ENCODE results near the gene UNC5C.

The UNC5C gene

DNA sequence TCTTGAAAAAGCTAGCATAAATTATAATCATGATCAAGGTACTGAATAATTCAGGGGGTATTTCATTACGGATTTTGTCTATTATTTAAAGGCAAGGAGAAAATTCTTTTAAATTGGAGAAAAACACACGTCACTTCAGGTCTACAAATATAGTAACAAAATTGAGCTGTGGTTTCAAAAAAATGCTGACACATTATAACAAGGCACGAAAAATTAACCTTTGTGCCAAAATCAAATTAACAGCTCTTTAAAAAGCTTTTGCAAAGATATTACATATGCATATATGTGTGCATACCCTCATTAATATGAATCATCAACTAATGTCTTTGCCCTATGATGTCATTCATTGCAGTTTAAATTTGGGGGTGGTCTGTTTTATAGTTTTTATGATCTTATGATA, 44.3 kb downstream of the UNC5C start:
- Mint-ChIP-seq H3K4me1 (ENCODE audit: low read depth in 2 of 2) (no peaks in the 10 kb centered on the region), H3K36me3 (ENCODE audit: insufficient read depth) (peaks cover 2% of the 10 kb centered on the region), H3K9me3 (peaks cover 2 to 18% of the 10 kb centered on the region in 2 donors), H3K27ac (no peak overlapping the region), H3K27me3 (no peaks in the 10 kb centered on the region), H3K4me3 (no peak overlapping the region)
- ATAC-seq (replicated peaks) (no peak), DNase-seq (no peak)

DNA sequence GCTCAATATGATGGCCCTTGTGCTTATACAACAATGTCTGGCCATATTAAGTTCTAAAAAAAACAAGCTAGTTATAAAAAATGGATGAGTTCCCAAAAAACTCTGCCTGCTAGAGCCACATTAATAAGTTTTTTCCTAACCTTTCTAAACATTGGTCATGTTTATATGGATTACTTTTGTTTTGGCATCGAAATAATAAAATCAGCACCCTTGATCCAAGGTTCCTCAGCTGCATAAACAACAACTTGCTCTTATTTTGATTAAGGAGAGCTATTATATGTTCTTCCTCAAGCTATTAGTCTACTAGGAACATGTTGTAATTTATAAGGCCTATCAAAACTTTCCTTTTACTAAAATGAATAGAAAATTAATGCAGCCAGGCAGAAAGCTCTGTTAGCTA, 48.4 kb downstream of the UNC5C start:
- DNase-seq: no peak
- Mint-ChIP-seq H3K27me3 (no peaks in the 10 kb centered on the region), H3K9me3 (peaks cover 0 to 10% of the 10 kb centered on the region in 2 donors), H3K36me3 (ENCODE audit: insufficient read depth) (peaks cover 2% of the 10 kb centered on the region), H3K27ac (no peak overlapping the region), H3K4me1 (ENCODE audit: low read depth in 2 of 2) (no peaks in the 10 kb centered on the region), H3K4me3 (no peak overlapping the region)
- no peak for ATAC-seq (replicated peaks)

DNA sequence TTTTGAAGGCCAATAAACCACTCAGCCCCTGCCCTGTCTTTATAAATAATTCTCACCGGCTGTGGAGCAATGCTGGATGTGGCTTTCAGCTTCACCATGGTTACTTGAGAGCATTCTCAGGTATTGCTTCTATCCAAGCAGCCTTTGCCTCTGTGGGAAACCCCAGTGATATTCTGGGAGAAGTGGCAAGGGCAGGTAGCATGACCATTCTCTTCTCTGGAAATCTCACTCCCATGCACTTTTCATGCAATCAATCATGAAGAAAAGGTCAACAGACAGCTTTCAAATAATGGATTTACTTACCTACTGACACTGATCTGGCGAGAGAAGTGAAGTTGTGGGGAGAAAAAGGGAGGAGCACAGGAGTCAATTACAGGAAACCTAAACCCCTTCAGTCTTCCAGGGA, 49.5 kb downstream of the UNC5C start:
- no peak for DNase-seq
- Mint-ChIP-seq H3K4me3 (no peak overlapping the region), H3K27me3 (no peaks in the 10 kb centered on the region), H3K4me1 (ENCODE audit: low read depth in 2 of 2) (no peaks in the 10 kb centered on the region), H3K36me3 (ENCODE audit: insufficient read depth) (no peaks in the 10 kb centered on the region), H3K9me3 (peaks cover 0 to 9% of the 10 kb centered on the region in 2 donors), H3K27ac (no peak overlapping the region)
- ATAC-seq (replicated peaks): no peak

DNA sequence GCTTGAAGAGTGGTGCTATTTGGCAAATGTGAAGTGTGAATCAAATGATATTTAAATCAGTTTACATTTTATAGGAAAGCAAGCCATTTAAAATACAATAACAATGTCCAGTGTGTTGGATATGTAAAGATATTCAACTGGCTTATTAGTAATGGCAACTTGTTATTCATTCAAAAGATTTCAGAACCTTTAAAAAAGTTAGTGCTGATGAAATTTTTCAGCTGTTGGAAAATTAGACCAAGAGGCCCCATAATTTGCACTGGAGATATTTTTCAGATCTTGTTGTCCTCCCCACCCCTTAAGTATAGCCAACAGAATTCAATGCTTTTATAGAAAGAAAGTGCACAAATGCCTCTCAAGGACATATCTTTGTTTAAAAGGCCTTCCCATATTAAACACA, 54.6 kb downstream of the UNC5C start:
- no peaks in the 10 kb centered on the region for H3K4me1 Mint-ChIP-seq (ENCODE audit: low read depth in 2 of 2)
- ATAC-seq (replicated peaks) (no peak), DNase-seq (no peak)
- no peaks in the 10 kb centered on the region for H3K27me3 Mint-ChIP-seq
- H3K9me3 Mint-ChIP-seq: peaks cover 3 to 5% of the 10 kb centered on the region in 2 donors
- no peak overlapping the region for H3K27ac Mint-ChIP-seq
- no peak overlapping the region for H3K4me3 Mint-ChIP-seq
- no peaks in the 10 kb centered on the region for H3K36me3 Mint-ChIP-seq (ENCODE audit: insufficient read depth)

DNA sequence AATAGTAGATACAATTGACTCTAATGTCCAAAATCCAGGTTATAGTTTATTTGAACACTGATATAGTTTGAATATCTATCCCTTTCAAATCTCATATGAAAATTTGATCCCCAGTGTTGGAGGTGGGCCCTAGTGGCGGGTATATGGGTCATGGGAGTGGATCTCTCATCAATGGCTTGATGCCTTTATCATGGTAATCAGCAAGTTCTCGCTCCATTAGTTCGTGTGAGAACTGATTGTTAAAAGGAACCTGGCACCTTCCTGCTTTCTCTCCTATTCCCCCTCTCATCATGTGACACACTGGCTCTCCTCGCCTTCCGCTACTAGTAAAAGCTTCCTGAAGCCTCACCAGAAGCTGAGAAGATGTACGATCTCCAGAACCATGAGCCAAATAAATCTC, 70.1 kb downstream of the UNC5C start:
- Mint-ChIP-seq H3K27ac (no peak overlapping the region), H3K9me3 (peaks cover 8 to 10% of the 10 kb centered on the region in 2 donors), H3K27me3 (no peaks in the 10 kb centered on the region), H3K36me3 (ENCODE audit: insufficient read depth) (no peaks in the 10 kb centered on the region), H3K4me1 (ENCODE audit: low read depth in 2 of 2) (no peaks in the 10 kb centered on the region), H3K4me3 (no peak overlapping the region)
- ATAC-seq (replicated peaks): no peak
- DNase-seq: no peak

DNA sequence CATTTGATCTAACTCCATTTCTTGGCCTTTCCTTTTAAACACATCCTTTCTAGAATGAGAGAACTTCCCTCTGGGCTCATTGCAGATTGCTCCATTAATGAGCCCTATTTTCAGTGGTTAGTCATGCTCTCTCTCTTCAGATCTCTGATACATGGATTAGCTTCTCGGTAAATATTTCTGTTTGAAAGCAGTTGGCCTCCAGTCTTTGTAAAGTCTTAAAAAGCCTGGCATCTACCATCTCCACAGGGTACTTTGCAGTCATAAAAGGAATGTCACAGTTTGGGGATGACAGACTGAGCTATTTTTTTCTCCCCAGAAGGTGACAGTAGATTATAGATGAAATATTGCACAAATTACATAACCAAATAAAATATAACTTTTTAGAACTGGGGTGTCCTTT, 72.7 kb downstream of the UNC5C start:
- ATAC-seq (replicated peaks) (no peak), DNase-seq (no peak)
- H3K27me3 Mint-ChIP-seq: no peaks in the 10 kb centered on the region
- no peaks in the 10 kb centered on the region for H3K36me3 Mint-ChIP-seq (ENCODE audit: insufficient read depth)
- no peaks in the 10 kb centered on the region for H3K4me1 Mint-ChIP-seq (ENCODE audit: low read depth in 2 of 2)
- H3K4me3 Mint-ChIP-seq: no peak overlapping the region
- H3K9me3 Mint-ChIP-seq: peaks cover 8 to 10% of the 10 kb centered on the region in 2 donors
- no peak overlapping the region for H3K27ac Mint-ChIP-seq

DNA sequence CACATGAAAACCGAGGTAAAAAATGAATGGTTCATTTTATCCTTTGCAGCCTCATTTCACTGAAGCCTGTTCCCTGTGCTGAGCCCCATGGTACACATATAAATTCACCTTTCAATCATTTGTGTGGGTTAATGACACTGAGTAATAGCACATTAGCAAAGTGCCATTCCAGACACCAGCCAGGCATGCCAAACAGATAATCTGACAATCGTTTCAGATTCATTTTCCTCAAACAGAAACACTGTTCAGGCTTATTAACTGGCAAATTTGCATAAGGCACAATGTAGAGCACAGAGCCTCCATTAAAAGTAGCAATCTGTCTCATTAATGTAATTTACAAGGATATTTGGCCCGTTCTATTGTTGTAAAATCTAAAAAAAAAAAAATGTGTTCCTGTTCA, 76.2 kb downstream of the UNC5C start:
- H3K27me3 Mint-ChIP-seq: no peaks in the 10 kb centered on the region
- no peak overlapping the region for H3K4me3 Mint-ChIP-seq
- H3K9me3 Mint-ChIP-seq: peaks cover 0 to 5% of the 10 kb centered on the region in 2 donors

DNA sequence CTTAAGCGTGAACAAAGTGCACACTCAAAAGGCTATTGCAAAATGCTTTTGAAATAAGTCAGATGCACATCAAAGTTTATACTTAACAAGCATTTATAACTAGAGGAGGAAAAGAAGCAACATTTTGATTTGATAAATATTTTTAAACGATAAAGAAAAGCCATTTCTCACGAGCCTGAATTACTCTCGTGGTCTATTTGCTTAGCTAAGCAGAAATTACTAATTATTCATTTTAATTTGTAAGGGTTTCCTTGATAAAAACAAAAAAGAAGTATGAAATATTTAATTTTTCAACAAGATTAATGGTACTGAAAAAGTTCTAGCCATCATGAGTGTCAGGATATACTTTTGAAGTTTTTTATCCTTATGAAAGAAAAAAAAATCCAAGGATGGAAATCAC, 78.2 kb downstream of the UNC5C start:
- Mint-ChIP-seq H3K4me1 (ENCODE audit: low read depth in 2 of 2) (no peaks in the 10 kb centered on the region), H3K36me3 (ENCODE audit: insufficient read depth) (no peaks in the 10 kb centered on the region), H3K27ac (no peak overlapping the region), H3K9me3 (peaks cover 0 to 7% of the 10 kb centered on the region in 2 donors), H3K27me3 (no peaks in the 10 kb centered on the region), H3K4me3 (no peak overlapping the region)
- ATAC-seq (replicated peaks) (no peak), DNase-seq (no peak)

More for the DNA sequence above, 76.2 kb downstream of the UNC5C start:
- no peak for ATAC-seq (replicated peaks)
- H3K4me1 Mint-ChIP-seq (ENCODE audit: low read depth in 2 of 2): no peaks in the 10 kb centered on the region
- no peak overlapping the region for H3K27ac Mint-ChIP-seq
- H3K36me3 Mint-ChIP-seq (ENCODE audit: insufficient read depth): no peaks in the 10 kb centered on the region
- DNase-seq: no peak

DNA sequence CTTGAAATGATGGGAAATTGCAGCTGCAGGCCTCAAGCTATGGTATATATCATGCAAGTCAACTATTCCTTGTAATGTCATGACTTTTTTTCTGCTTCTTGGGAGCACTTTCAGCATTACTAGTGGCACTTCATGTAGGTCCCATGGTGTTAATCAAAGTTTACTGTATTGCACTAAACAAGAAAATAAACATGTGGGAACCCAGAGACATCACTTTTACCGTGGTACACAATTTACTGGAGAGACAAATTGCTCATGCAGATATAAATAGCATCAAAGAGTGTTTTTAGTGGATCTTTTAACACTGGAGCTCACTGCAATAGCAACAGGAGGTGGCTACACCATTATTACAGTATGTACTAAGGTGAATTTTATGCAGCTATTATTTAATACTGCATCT, 79.2 kb downstream of the UNC5C start:
- Mint-ChIP-seq H3K36me3 (ENCODE audit: insufficient read depth) (no peaks in the 10 kb centered on the region), H3K27ac (no peak overlapping the region), H3K4me3 (no peak overlapping the region), H3K9me3 (peaks cover 0 to 4% of the 10 kb centered on the region in 2 donors), H3K4me1 (ENCODE audit: low read depth in 2 of 2) (no peaks in the 10 kb centered on the region), H3K27me3 (no peaks in the 10 kb centered on the region)
- DNase-seq (no peak), ATAC-seq (replicated peaks) (no peak)

DNA sequence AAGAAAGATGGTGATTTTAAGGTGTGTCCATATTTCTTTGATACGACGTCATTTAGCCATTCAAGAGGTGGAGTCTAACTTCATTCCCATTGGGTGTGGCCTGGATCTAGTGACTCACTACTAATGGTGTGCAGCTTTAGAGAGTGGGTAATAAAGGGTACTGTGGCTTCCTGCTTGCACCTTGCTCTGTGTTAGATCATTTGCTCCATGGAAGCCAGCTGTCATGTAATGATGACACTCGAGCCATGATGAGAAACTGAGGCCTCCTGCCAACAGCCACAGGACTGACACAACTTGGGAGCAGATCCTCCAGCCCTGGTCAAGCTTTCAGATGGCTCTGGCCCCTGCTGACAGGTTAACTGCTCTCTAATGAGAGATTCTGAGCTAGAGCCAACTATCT, 82.0 kb downstream of the UNC5C start:
- Mint-ChIP-seq H3K27me3 (no peaks in the 10 kb centered on the region), H3K36me3 (ENCODE audit: insufficient read depth) (no peaks in the 10 kb centered on the region), H3K27ac (no peak overlapping the region), H3K4me1 (ENCODE audit: low read depth in 2 of 2) (no peaks in the 10 kb centered on the region), H3K4me3 (no peak overlapping the region), H3K9me3 (peaks cover 0 to 6% of the 10 kb centered on the region in 2 donors)
- DNase-seq: no peak
- ATAC-seq (replicated peaks): no peak

DNA sequence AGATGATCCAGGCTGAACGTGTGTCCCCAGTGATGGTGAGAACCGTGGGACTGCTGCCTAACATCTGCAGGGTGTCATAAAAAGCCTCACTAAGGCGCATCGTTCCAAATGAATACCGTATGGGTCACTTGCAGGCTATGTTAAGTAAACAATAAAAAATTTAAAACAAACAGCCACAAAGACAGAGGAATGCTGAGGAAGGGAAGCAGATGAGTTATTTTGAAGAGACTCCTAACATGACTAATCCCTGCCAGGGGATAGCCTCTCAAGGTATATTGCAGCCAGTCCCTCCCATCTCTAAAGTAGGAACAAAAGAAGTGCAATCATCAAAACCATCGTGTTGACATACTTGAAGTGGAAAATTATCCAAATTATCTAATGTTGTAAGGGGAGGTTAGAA, 83.8 kb downstream of the UNC5C start:
- no peaks in the 10 kb centered on the region for H3K4me1 Mint-ChIP-seq (ENCODE audit: low read depth in 2 of 2)

DNA sequence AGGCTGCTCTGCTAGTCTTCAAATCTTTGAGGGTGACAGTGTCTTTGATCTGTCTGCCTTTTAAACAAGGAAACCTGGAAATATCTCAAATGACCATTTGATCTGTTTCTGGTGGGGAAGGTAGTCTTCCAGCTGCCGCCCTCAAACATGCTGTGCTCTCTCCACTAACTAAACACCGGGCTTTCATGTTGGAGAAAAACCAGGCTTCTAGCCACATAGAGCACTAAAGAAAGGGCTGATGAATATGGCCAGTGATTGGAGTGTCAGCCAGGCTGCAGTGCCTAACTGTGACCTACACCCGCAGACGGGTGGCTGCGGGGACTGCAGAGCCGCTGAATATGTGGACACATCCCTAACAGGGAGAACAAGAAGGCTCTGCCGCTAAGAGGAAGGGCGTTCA, 85.9 kb downstream of the UNC5C start:
- no peak overlapping the region for H3K27ac Mint-ChIP-seq
- no peaks in the 10 kb centered on the region for H3K27me3 Mint-ChIP-seq
- no peaks in the 10 kb centered on the region for H3K36me3 Mint-ChIP-seq (ENCODE audit: insufficient read depth)
- H3K9me3 Mint-ChIP-seq: peaks cover 6 to 8% of the 10 kb centered on the region in 2 donors
- ATAC-seq (replicated peaks) (no peak), DNase-seq (no peak)
- H3K4me1 Mint-ChIP-seq (ENCODE audit: low read depth in 2 of 2): no peaks in the 10 kb centered on the region
- no peak overlapping the region for H3K4me3 Mint-ChIP-seq

More for the DNA sequence above, 83.8 kb downstream of the UNC5C start:
- DNase-seq (no peak), ATAC-seq (replicated peaks) (no peak)
- no peaks in the 10 kb centered on the region for H3K36me3 Mint-ChIP-seq (ENCODE audit: insufficient read depth)
- peaks cover 6 to 8% of the 10 kb centered on the region in 2 donors for H3K9me3 Mint-ChIP-seq
- no peak overlapping the region for H3K27ac Mint-ChIP-seq
- H3K27me3 Mint-ChIP-seq: no peaks in the 10 kb centered on the region
- H3K4me3 Mint-ChIP-seq: no peak overlapping the region

DNA sequence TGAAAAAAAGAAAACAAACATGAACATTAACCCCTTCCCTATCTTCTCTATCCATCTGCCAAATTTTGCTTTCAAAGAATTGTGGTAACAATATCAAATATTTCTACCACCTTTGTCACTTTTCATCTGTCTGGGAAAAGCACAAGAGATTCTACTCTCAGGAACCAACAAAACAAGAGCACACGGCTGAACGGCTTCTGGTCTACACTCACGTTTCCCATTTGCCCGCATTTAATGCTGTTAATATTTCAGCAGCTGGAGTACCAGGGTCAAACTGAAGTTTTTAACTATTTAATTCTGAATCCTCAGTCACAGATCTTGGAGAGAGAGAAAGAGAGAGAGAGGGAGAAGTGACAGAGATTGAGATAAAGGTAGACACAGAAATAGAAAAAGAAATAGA, 91.4 kb downstream of the UNC5C start:
- ATAC-seq (replicated peaks) (no peak), DNase-seq (no peak)
- Mint-ChIP-seq H3K27me3 (no peaks in the 10 kb centered on the region), H3K4me3 (no peak overlapping the region), H3K9me3 (peaks cover 3 to 6% of the 10 kb centered on the region in 2 donors), H3K27ac (no peak overlapping the region), H3K4me1 (ENCODE audit: low read depth in 2 of 2) (no peaks in the 10 kb centered on the region), H3K36me3 (ENCODE audit: insufficient read depth) (no peaks in the 10 kb centered on the region)

DNA sequence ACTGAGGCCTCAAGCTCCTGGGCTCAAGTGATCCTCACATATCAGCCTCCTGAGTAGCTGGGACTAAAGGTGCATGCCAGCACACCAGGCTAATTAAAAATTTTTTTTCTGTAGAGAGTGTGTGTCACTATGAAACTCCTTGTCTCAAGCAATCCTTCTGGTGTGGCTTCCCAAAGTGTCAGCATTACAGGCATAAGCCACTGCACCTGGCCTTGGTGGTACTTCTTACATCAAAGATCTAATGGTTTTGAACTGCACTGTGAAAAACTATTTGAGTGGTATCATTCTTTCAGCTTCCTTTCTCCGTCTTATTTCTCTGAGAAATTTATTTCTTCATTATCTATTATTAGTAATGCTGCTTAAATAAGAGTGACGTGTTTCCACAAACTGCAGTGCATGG, 98.5 kb downstream of the UNC5C start:
- Mint-ChIP-seq H3K36me3 (ENCODE audit: insufficient read depth) (no peaks in the 10 kb centered on the region), H3K27me3 (no peaks in the 10 kb centered on the region), H3K4me1 (ENCODE audit: low read depth in 2 of 2) (no peaks in the 10 kb centered on the region), H3K27ac (no peak overlapping the region), H3K9me3 (peaks cover 0 to 1% of the 10 kb centered on the region in 2 donors), H3K4me3 (no peak overlapping the region)
- DNase-seq: no peak
- no peak for ATAC-seq (replicated peaks)

DNA sequence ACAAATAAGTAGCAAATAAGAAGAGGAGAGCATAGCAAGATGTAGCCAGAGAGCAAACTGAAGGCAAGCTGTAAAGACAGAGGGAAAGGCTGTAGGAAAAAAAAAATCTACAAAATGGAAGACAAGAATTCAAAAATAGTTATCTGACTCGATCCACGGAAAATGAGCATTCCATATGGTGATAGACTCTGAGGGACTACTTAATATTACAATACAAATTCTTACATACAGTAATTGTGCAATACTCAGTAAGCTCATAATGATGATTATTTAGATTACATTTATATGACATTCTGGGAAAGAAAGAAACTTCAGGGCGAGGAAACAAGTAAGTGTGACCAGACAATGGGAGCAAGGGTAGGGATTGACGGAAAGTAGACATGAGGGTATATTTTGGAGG, 102.6 kb downstream of the UNC5C start:
- no peak for DNase-seq
- Mint-ChIP-seq H3K4me1 (ENCODE audit: low read depth in 2 of 2) (no peaks in the 10 kb centered on the region), H3K9me3 (peaks cover 0 to 1% of the 10 kb centered on the region in 2 donors), H3K36me3 (ENCODE audit: insufficient read depth) (no peaks in the 10 kb centered on the region), H3K27me3 (no peaks in the 10 kb centered on the region), H3K4me3 (no peak overlapping the region), H3K27ac (no peak overlapping the region)
- ATAC-seq (replicated peaks): no peak
